HG03108 (cell line): Measurements from ENCODE around the gene THEMIS.
A peak's percentile ranks its signal among the peaks of the same experiment; 100 is the strongest.
"Not testable (repeated sequence)": the region's sequence is repeated elsewhere in the genome, so short reads cannot be mapped to it uniquely, and the experiment has no call there.

Source experiments
- ATAC-seq: cut with Tn5 transposase; IDR thresholded peaks from one replicate; pipeline ENCODE4 v1.9.1; 2021; ENCODE audit warnings: moderate library complexity; ENCODE audit not compliant: unreplicated experiment

Gene THEMIS

GRCh38 chr6:127917766-127918165 lies 16.9 kb upstream of the THEMIS start:
- no peak for ATAC-seq

- no peak for ATAC-seq
Observed at GRCh38 chr6:127914240-127914639, 13.4 kb upstream of the THEMIS start.

GRCh38 chr6:127912914-127913313 lies 12.1 kb upstream of the THEMIS start:
- ATAC-seq = no peak

- ATAC-seq = peak; percentile 77
Observed at GRCh38 chr6:127907960-127908640, 7.2 kb upstream of the THEMIS start.

GRCh38 chr6:127904160-127904559 lies 3.3 kb upstream of the THEMIS start:
- no peak for ATAC-seq

GRCh38 chr6:127902933-127903332 lies 2.1 kb upstream of the THEMIS start:
- ATAC-seq = no peak

- ATAC-seq = no peak
Observed at GRCh38 chr6:127897484-127897883, 3.4 kb downstream of the THEMIS start.

GRCh38 chr6:127894051-127894450 lies 6.8 kb downstream of the THEMIS start:
- ATAC-seq = no peak

GRCh38 chr6:127893541-127893940 lies 7.3 kb downstream of the THEMIS start:
- no peak for ATAC-seq

GRCh38 chr6:127891731-127892326 lies 9.0 kb downstream of the THEMIS start:
- no peak for ATAC-seq

- no peak for ATAC-seq
Observed at GRCh38 chr6:127886603-127887002, 14.3 kb downstream of the THEMIS start.

GRCh38 chr6:127884134-127884533 lies 16.7 kb downstream of the THEMIS start:
- no peak for ATAC-seq

GRCh38 chr6:127881949-127882348 lies 18.9 kb downstream of the THEMIS start:
- not testable (repeated sequence) for ATAC-seq

- no peak for ATAC-seq
Observed at GRCh38 chr6:127880429-127880828, 20.4 kb downstream of the THEMIS start.

- no peak for ATAC-seq
Observed at GRCh38 chr6:127879685-127880084, 21.2 kb downstream of the THEMIS start.

GRCh38 chr6:127878115-127878514 lies 22.7 kb downstream of the THEMIS start:
- ATAC-seq = no peak

- no peak for ATAC-seq
Observed at GRCh38 chr6:127877231-127877630, 23.6 kb downstream of the THEMIS start.

GRCh38 chr6:127869772-127870404 lies 31.0 kb downstream of the THEMIS start:
- ATAC-seq = no peak

GRCh38 chr6:127869183-127869582 lies 31.7 kb downstream of the THEMIS start:
- ATAC-seq = no peak

- ATAC-seq = no peak
Observed at GRCh38 chr6:127868338-127868737, 32.5 kb downstream of the THEMIS start.

- no peak for ATAC-seq
Observed at GRCh38 chr6:127866766-127867165, 34.1 kb downstream of the THEMIS start.

- no peak for ATAC-seq
Observed at GRCh38 chr6:127865108-127865507, 35.8 kb downstream of the THEMIS start.
